HTR-8/SVneo (cell line): ENCODE data around the gene IRAG1.
"Not testable (repeated sequence)": the region's sequence is repeated elsewhere in the genome, so short reads cannot be mapped to it uniquely, and the experiment has no call there.

Experiments
- DNase-seq: peaks from one replicate; pipeline ENCODE4 v3.0.0; 2011; ENCODE audit warnings: low spot score, mixed read lengths; ENCODE audit not compliant: insufficient read length
- FAIRE-seq: peaks from 2 replicates; lab custom pipeline; 2011; peaks lifted over from hg19 to GRCh38; lab: Jason Lieb, UNC

Gene IRAG1

GRCh38 chr11:10709299-10710086 lies 15.9 kb upstream of the IRAG1 start:
- DNase-seq, result no peak
- no peak for FAIRE-seq

GRCh38 chr11:10708131-10708530 lies 14.6 kb upstream of the IRAG1 start:
- DNase-seq (no peak), FAIRE-seq (no peak)

- DNase-seq (no peak), FAIRE-seq (no peak)
Observed at GRCh38 chr11:10701982-10702381, 8.4 kb upstream of the IRAG1 start.

- FAIRE-seq, result no peak
- no peak for DNase-seq
Observed at GRCh38 chr11:10699072-10699471, 5.5 kb upstream of the IRAG1 start.

GRCh38 chr11:10697323-10697620 lies 3.7 kb upstream of the IRAG1 start:
- DNase-seq, result no peak
- no peak for FAIRE-seq

- DNase-seq (no peak), FAIRE-seq (no peak)
Observed at GRCh38 chr11:10696468-10697322, 3.1 kb upstream of the IRAG1 start.

GRCh38 chr11:10695833-10696232 lies 2.3 kb upstream of the IRAG1 start:
- DNase-seq, result no peak
- FAIRE-seq, result no peak

GRCh38 chr11:10694486-10695239 lies 1.1 kb upstream of the IRAG1 start:
- no peak for DNase-seq
- FAIRE-seq, result no peak

- FAIRE-seq (no peak), DNase-seq (no peak)
Observed at GRCh38 chr11:10692531-10693115, 932 bp downstream of the IRAG1 start.

- no peak for DNase-seq
- FAIRE-seq, result no peak
Observed at GRCh38 chr11:10688401-10688800, 5.2 kb downstream of the IRAG1 start.

GRCh38 chr11:10686311-10686710 lies 7.2 kb downstream of the IRAG1 start:
- DNase-seq, result no peak
- no peak for FAIRE-seq

- DNase-seq (no peak), FAIRE-seq (no peak)
Observed at GRCh38 chr11:10683429-10683828, 10.1 kb downstream of the IRAG1 start.

GRCh38 chr11:10680956-10681487 lies 12.5 kb downstream of the IRAG1 start:
- FAIRE-seq, result no peak
- no peak for DNase-seq

- FAIRE-seq, DNase-seq: not testable (repeated sequence)
Observed at GRCh38 chr11:10680279-10680678, 13.3 kb downstream of the IRAG1 start.

- DNase-seq (no peak), FAIRE-seq (no peak)
Observed at GRCh38 chr11:10679644-10680043, 13.9 kb downstream of the IRAG1 start.

- DNase-seq, result no peak
Observed at GRCh38 chr11:10678101-10678500, 15.5 kb downstream of the IRAG1 start.

GRCh38 chr11:10676919-10677318 lies 16.6 kb downstream of the IRAG1 start:
- FAIRE-seq, result no peak
- DNase-seq, result no peak

More at GRCh38 chr11:10678101-10678500, 15.5 kb downstream of the IRAG1 start:
- no peak for FAIRE-seq

GRCh38 chr11:10674911-10675440 lies 18.6 kb downstream of the IRAG1 start:
- FAIRE-seq (no peak), DNase-seq (no peak)

- DNase-seq (no peak), FAIRE-seq (no peak)
Observed at GRCh38 chr11:10674440-10674855, 19.1 kb downstream of the IRAG1 start.

- DNase-seq (no peak), FAIRE-seq (no peak)
Observed at GRCh38 chr11:10673501-10674062, 20.0 kb downstream of the IRAG1 start.
